HEK293T (cell line): ENCODE data around the gene ZNF219.

Experiments
- BHLHE40 ChIP-seq: fragments of 450-650 bp; IDR thresholded peaks from 2 replicates; pipeline ENCODE4 v1.6.1; 2016; ENCODE audit warnings: mild to moderate bottlenecking, moderate library complexity, borderline replicate concordance
- ELF4 ChIP-seq: fragments of 450-650 bp; IDR thresholded peaks from 2 replicates; pipeline ENCODE4 v1.6.1; 2017; ENCODE audit warnings: antibody characterized with exemption
- FOXA1 ChIP-seq: fragments of 450-650 bp; IDR thresholded peaks from 2 replicates; pipeline ENCODE4 v1.6.1; 2016; ENCODE audit warnings: mild to moderate bottlenecking
- FOXK2 ChIP-seq: fragments of 450-650 bp; IDR thresholded peaks from 2 replicates; pipeline ENCODE4 v1.6.1; 2016; ENCODE audit warnings: mild to moderate bottlenecking
- FOXM1 ChIP-seq: fragments of 450-650 bp; IDR thresholded peaks from 2 replicates; pipeline ENCODE4 v1.6.1; 2017; ENCODE audit warnings: mild to moderate bottlenecking, borderline replicate concordance
- L3MBTL2 ChIP-seq: fragments of 450-650 bp; conservative IDR thresholded peaks from 2 replicates; pipeline ENCODE4 v1.6.1; 2016; ENCODE audit warnings: mild to moderate bottlenecking
- LEF1 ChIP-seq: fragments of 450-650 bp; IDR thresholded peaks from 2 replicates; pipeline ENCODE4 v1.6.1; 2017; ENCODE audit warnings: mild to moderate bottlenecking, borderline replicate concordance
- SP1 ChIP-seq: fragments of 450-650 bp; IDR thresholded peaks from 2 replicates; pipeline ENCODE4 v1.6.1; 2017
- TARDBP ChIP-seq: fragments of 450-650 bp; IDR thresholded peaks from 2 replicates; pipeline ENCODE4 v1.6.1; 2016
- TF ChIP-seq, protein P1 (sequence below): fragments of 450-650 bp; IDR thresholded peaks from 2 replicates; pipeline ENCODE4 v1.6.1; 2016

- TF ChIP-seq, protein P1, sequence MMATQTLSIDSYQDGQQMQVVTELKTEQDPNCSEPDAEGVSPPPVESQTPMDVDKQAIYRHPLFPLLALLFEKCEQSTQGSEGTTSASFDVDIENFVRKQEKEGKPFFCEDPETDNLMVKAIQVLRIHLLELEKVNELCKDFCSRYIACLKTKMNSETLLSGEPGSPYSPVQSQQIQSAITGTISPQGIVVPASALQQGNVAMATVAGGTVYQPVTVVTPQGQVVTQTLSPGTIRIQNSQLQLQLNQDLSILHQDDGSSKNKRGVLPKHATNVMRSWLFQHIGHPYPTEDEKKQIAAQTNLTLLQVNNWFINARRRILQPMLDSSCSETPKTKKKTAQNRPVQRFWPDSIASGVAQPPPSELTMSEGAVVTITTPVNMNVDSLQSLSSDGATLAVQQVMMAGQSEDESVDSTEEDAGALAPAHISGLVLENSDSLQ: no peak
- TF ChIP-seq FOXM1 (no peak), FOXA1 (no peak), TARDBP (no peak), LEF1 (no peak), SP1 (no peak), ELF4 (no peak), BHLHE40 (no peak), FOXK2 (no peak), L3MBTL2 (no peak)
These were observed 2.5 kb upstream of the ZNF219 start, which contains the start of gene TMEM253 for GRCh38 chr14:21100931-21101330.
